Measurements from ENCODE around the gene EYS.

GRCh38 chr6:64683682-64684081 lies 1023.3 kb downstream of the EYS start:
- TF ChIP-seq GLIS3 (CRISPR knock-in tag; IDR thresholded peaks at IDR 0.05) (no peak), TOX (CRISPR knock-in tag; IDR thresholded peaks at IDR 0.05; ENCODE audit: borderline replicate concordance) (no peak), ZNF565 (CRISPR knock-in tag; conservative IDR thresholded peaks at IDR 0.05; ENCODE audit: low read depth) (no peak), ZNF70 (CRISPR knock-in tag; IDR thresholded peaks at IDR 0.05) (no peak), ZFP3 (CRISPR knock-in tag; IDR thresholded peaks at IDR 0.05) (no peak), ESRRG (CRISPR knock-in tag; IDR thresholded peaks at IDR 0.05) (no peak)

Measured in SK-N-SH treated with all-trans-retinoic acid at 6 μM for 48 hours (cell line).